HG02798 (cell line): Measurements from ENCODE around the gene ALG9.
"Not testable (repeated sequence)": the region's sequence is repeated elsewhere in the genome, so short reads cannot be mapped to it uniquely, and the experiment has no call there.

ENCODE experiments used
- ATAC-seq: cut with Tn5 transposase; IDR thresholded peaks from one replicate; pipeline ENCODE4 v1.9.1; 2021; ENCODE audit warnings: mild to moderate bottlenecking; ENCODE audit not compliant: unreplicated experiment, poor library complexity

Gene ALG9

GRCh38 chr11:111798279-111798678 is 73.1 kb downstream of the ALG9 start:
- no peak for ATAC-seq

- peak; percentile 48 for ATAC-seq
Measured at GRCh38 chr11:111797145-111797581, 74.2 kb downstream of the ALG9 start.

GRCh38 chr11:111796696-111797095 is 74.7 kb downstream of the ALG9 start:
- no peak for ATAC-seq

GRCh38 chr11:111795334-111795985 is 75.9 kb downstream of the ALG9 start:
- no peak for ATAC-seq

GRCh38 chr11:111793863-111794262 is 77.5 kb downstream of the ALG9 start:
- ATAC-seq: no peak

GRCh38 chr11:111792955-111793500 is 78.4 kb downstream of the ALG9 start:
- ATAC-seq: no peak

GRCh38 chr11:111792314-111792713 is 79.1 kb downstream of the ALG9 start:
- ATAC-seq: no peak

- ATAC-seq: no peak
Measured at GRCh38 chr11:111788464-111788863, 82.9 kb downstream of the ALG9 start.

- ATAC-seq: no peak
Measured at GRCh38 chr11:111788051-111788450, 83.3 kb downstream of the ALG9 start.

GRCh38 chr11:111785886-111786412 is 85.4 kb downstream of the ALG9 start:
- ATAC-seq: no peak

- no peak for ATAC-seq
Measured at GRCh38 chr11:111785076-111785475, 86.3 kb downstream of the ALG9 start.

GRCh38 chr11:111784311-111784710 is 87.1 kb downstream of the ALG9 start:
- not testable (repeated sequence) for ATAC-seq

- no peak for ATAC-seq
Measured at GRCh38 chr11:111782109-111782741, 89.2 kb downstream of the ALG9 start.

GRCh38 chr11:111779118-111779517 is 92.3 kb downstream of the ALG9 start:
- ATAC-seq: no peak

- ATAC-seq: no peak
Measured at GRCh38 chr11:111778047-111778558, 93.3 kb downstream of the ALG9 start.

GRCh38 chr11:111777094-111778046 is 94.0 kb downstream of the ALG9 start:
- ATAC-seq: peak; percentile 68

GRCh38 chr11:111776398-111777093 is 94.8 kb downstream of the ALG9 start:
- peak; percentile 96 for ATAC-seq

GRCh38 chr11:111774955-111775710 is 96.2 kb downstream of the ALG9 start:
- no peak for ATAC-seq

- no peak for ATAC-seq
Measured at GRCh38 chr11:111772535-111772934, 98.8 kb downstream of the ALG9 start.
